NCI-H345 treated with DMSO at 0.1 percent for 48 hours (cell line): Measurements from ENCODE around the gene RPL32.
"Not testable (repeated sequence)": the region's sequence is repeated elsewhere in the genome, so short reads cannot be mapped to it uniquely, and the experiment has no call there.

Experiments used
- DNase-seq: peaks from one replicate; lab custom pipeline; 2025; ENCODE audit not compliant: unreplicated experiment; lab: John Stamatoyannopoulos, UW

RPL32 gene

DNA sequence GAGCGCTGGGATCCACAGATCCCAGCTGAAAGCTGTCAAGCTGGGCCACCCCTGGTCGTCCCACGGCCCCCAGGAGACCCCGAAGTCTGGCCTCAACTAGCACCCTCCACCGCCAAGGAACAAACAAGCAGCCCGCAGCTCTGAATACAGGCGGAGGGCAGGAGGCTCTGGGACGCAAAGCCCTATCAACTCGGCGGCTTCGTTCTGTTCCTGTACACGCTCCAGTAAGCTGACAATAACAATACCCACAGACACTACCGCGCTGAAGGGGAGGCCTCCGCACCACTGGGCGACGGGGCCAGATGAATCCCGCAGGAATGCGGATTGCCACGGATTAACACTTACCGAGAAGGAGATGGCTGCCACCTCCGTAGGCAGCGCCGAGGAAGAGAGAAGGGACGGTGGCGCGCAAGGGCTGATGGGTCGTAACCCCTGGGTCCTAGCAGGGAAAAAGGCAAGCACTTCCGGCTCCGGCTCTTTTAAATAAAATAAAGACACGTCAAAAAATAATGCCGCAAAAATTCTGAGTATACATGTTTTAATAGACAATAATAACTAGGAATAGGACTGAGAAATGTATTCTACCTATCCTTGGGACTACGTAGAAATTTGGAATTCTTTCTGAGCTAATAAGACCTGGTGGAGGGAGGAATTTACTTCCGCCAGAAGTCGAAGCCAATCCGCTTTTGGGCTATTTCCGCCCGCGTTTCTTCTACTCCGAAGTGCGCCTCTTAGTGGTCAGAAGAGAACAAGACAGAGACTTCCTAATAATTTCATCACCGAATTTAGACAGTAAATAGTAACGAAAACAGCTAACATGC lies at the start of gene RPL32:
Gene RPL32, minus strand, starts transcription at position 417 of the 821 bp plus-strand sequence. CDS start 1,328 bp downstream, outside the sequence.
- DNase-seq = peak; percentile 84

DNA sequence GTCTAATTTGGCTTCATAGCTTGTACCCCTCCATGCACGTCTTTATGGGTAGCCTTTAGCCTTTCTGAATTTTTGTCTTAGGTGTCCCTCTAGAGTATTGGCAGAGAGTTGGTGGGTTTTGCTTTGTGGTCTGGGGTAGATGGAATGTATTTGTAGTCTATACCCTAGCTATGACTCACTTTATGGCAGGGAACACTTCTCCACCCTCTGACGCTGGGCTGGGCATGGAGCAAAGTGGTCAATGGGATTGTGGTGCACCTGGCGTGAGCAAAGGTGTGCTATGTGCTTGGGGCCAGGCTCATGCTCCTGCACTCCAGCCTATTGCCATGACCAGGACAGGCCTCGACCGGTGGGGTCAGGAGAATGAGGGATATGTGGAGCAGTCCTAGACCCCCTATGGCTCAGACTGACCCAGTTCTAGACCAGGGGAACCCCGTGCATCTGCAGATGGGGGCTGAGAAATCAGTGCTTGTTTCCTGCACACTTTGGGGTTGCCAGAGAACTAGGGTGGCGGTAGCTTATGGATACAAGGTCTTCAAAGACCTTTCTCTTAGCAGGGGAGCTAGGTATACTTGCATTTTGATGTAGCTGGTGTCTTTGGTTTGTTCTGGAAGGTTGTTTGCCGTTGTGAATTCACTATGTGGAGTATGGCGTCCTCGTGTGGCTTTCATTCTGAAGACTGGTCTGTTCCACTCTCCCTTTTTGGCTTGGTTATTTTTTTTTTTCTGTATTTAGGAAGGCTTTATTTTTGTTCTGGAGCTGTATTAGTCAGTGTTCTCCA lies 49.4 kb upstream of the RPL32 start:
- DNase-seq = no peak

DNA sequence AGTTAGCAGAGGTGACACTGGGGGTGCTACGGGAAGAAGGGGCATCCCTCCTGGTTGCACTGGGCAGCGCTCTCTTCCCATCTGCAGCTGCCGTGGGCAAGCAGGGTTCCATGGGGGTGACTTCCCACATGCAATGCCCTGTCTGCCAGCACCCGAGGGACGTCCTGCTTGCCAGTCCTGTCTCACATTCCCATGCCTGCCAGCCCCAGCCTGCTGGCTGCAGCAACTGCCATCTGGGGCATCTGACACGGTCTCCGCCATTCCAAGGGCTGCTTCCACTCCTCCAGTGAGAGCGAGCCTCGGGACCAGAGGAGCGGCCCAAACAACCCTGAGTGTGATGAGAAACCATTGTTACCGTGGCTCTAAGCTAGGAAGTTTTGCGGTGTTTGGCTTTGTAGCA lies 45.4 kb upstream of the RPL32 start:
- no peak for DNase-seq

DNA sequence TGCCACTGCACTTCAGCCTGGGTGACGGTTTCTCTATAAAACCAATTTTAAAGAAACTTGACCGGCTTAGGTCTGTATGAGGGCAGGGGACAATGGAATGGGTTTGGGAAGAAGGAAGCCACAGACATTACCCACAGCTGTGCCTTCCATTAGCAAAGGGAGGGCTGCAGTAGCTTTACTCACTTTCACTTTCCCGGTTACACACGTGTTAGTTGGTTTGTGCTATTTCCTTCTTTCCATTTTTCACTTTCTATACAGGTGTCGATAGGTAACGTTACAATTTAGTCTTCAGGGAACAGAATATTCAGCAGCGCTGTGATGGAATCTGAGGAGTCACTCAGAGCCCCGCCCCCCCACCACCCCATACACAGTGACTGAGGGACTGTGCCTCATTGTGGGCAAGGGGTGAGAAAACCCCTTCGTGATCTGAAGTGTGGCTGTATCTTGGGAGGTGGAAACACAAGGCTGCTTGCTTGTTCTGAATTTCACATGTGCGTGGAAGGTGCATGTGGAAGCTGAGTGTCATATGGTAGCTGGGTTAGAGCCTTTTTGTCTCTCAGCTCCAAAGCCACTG lies 44.8 kb upstream of the RPL32 start:
- no peak for DNase-seq

DNA sequence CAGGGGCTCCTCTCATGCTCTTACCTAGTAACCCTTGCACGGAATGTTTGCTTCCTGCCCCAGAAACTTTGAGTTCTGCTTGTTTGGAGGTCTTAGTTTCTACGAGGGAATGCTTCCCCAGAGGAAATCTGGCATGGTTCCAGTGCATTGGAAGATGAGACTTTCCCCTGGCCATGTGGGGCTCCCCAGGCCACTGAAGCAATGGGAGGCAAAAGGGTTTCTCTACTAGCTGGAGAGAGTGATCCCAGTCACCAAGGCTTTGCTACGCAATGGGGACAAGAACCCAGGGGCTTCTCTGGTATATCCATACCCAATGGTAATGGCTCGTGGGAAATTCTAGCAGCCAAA lies 44.2 kb upstream of the RPL32 start:
- no peak for DNase-seq

DNA sequence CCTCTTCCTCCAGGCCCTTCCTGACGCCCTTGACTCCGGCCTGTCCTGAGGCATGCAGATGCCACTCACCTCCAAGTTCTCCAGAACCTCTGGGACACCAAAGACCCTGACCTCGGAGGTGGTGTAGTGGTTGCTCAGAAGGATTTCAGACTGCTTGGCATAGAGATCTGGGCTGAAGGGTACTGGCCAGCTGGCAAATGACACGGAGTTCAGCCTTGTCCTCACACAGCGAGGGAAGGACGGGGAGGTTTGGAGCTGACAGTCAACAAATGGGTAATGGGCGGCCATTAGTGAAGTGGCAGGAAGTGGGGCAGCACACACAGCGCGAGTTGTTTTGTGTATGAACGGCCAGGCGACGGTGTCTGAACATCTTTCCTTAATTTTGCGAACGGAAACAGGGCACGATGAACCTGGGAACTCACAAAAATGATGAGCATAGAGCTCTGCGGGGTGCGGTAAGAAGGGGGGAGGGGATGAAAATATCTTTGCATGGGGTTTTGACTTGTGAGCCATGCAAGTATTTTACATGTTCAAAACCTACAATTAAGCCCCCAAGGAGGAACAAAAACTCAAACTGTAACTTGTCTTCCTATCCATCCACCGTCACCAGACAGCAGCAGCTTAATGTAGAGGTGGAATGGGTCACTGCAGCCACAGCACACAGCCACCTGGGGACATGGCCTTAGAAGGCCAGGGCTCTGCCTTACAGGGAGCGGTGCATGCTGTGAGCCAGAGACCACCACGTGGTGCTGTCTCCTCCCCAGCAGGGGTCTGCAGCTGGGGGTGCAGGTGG lies 43.6 kb upstream of the RPL32 start:
- no peak for DNase-seq

DNA sequence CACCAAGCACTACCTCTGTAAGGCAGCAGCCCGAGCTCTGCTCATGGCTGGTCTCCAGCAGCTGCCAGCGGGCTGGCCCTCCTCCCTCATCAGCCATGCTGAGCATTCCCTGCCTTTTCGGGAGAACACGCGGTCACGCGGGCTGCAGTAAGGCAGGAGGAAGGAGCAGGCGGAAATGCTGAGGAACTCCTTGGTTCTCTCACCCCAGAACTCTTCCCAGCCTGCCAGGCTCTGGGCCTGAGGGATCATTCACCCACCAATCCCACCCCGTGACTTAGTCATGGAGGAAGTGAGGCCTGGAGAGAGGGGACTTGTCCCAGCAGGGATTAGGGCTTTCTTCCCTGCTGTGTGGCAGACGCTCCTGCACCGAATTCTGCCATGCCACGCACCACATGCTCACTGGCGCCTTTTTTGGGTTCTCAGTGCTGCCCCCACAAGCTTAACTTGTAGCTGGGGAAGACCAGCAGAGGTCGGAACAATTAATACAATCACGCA lies 42.9 kb upstream of the RPL32 start:
- no peak for DNase-seq

DNA sequence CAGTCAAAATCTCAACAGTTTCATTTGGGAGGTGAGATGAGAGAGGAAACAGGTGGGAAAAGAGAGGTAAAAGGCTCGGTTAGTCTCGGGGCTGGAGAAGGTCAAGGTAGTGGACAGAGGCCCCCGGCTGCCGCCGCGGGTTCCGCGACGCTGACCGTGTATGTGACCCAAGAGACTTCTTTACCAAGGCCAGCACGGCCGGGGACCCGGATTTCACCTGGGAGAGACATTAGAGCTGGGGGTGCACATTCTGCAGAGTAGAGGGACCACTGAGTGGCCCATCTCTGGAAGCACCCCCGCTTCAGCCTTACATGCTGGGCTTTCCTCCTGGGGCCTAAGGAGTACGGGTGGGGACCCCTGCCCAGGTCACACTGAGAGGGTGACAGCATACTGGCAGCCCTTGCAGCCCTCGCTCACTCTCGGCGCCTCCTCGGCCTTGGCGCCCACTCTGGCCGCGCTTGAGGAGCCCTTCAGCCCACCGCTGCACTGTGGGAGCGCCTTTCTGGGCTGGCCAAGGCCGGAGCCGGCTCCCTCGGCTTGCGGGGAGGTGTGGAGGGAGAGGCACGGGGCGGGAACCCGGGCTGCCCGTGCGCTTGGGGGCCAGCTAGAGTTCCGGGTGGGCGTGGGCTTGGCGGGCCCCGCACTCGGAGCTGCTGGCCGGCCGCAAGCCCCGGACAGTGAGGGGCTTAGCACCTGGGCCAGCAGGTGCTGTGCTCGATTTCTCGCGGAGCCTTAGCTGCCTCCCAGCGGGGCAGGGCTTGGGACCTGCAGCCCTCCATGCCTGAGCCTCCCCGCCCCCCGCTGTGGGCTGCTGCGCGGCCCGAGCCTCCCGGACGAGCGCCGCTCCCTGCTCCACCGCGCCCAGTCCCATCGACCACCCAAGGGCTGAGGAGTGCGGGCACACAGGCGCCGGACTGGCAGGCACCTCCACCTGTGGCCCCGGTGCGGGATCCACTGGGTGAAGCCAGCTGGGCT lies 41.3 kb upstream of the RPL32 start:
- DNase-seq = no peak

DNA sequence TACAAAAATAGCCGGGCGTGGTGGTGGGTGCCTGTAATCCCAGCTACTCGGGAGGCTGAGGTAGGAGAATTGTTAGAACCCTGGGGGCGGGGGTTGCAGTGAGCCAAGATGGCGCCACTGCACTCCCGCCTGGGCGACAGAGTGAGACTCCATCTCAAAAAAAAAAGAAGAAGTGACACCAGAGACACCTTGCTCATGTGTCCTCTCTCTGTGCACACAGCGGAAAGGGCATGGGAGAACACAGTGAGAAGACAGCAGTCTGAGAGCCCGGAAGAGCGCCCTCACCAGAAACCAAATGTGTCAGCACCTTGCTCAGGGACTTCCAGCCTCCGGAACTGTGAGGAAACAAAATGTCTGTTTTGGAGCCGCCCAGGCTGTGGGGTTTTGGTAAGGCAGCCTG lies 40.5 kb upstream of the RPL32 start:
- not testable (repeated sequence) for DNase-seq

DNA sequence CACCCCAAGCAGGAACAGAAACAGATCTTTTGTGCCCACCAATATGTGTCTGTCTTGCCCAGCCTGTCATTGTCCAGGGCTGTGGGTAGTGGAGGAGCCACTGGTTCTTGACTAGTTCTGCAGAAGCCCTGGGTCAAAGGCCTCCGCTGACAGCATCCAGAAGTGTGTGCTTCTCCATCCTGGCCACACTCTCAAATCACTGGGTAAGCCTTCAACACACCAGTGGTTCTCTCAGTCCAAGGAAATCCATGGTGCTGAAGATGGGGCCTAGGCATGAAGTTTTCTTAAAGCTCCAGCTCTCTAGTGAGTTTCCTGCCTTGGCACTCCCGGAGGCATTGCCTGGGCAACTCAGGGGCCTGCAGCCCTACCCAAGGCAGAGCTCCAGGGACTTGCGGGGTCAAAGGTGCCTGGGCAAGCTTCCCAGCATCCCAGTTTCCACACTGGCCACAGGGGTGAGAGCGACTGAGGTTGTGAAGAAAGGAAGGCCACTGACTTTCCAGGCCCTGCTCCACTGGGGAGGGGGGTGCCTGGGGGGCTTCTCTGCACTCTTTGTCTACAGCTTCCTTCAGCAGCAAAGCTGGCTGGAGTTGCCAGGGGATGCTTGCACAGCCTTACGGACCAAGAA lies 37.9 kb upstream of the RPL32 start:
- no peak for DNase-seq

DNA sequence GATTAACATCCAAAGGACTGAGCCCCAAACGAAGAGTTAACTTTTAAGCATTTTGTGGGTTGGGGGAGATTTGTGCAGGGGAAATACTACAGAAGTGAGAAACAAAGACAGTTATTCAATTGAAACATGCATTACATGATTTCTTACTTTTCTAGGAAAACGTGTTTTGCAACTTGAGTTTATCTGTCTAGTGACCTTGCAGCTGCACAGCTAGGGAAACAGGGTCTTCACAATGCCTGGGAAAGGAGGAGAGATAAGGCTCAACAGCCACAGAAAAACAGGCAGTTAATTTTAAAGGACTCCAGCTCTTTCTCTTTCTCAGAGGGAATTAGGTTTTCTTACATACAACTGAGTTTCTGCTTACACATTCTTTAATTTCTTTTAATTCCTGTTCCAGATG lies 37.4 kb upstream of the RPL32 start:
- DNase-seq = not testable (repeated sequence)

DNA sequence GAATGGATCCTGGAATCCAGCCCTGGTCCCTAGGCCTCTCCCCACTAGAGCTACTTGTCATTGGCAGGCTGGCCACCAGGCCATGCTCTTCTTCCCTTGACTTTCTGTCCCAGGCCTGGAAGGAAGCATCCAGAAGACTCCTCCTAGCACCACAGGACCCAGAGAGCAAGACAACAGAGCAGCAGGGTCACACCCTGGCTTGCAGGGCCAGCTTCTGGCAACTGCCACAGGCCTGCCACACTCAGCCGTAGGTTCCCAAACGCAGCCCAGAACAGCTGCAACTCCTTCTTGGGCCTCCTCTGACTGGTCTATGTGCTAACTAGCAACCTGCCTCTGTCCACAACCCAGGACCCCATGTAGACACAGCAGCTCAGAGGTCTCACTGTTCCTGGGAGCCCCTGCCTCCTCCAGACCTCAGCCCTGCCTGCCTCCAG lies 36.8 kb upstream of the RPL32 start:
- DNase-seq = no peak

DNA sequence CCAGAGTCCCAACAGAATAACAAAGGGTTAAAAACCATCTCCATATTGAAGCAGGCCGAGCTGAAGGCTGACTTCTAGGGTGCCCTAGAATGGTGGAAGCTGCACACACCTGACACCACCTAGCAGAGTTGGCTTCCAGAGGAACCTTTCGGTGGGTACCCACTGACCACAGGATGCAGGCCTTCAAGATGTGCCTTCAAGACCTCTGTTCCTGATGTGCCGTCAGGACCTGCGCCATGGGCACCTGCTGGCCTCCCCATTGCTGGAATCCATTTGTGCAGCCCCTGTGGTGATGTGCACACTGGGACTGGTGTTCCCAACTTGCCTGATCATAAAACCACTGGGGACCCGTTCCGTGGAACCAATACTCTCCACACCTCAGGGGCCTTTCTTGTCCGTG lies 35.7 kb upstream of the RPL32 start:
- DNase-seq = no peak

DNA sequence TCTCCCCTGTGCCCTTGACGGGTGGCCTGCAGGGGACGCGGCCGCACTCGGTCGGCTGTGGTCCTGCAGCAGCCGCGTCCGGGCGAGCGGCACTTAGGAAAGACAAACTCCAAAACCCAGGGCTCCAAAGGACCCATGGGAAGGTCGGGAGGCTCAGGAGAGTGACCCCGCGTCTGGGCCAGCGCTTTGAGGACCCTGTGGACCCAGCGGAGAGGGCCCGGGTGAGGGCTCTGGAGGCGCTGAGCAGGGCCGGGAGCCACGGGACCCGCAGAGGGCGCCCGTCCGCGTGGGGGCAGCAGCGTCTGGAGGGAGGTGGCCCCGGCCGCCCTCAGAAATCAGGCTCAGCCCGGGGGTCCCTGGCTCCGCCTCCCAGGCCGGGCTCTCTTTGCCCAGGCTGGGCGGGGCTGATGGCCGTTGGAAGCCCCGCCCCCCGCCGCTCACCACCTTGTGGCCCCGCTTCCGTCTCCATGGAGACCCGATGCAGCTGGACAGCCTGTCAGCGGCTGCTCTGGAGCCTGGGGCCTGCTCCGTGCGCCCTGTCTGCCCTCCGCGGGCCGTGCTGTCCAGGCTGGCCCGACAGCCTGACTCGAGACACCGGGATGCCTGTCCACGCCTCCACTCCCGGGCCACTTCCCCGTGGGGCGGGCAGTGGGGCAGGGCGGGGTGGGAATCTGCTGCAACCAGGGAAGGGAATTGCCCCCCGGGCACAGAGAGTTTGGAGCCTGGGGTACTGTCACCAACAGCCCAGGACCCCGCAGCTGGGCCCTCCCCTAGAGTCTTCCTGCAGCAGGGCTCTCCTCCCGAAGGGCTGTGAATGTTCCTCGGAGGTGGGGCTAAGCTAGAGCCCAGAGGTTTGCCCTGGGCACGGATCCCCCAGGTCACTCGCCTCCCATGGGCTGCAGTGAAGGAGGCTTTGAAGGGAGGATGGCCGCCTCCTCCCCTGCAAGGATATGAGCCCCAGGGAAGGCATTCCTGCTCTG lies 34.8 kb upstream of the RPL32 start:
- DNase-seq = no peak

DNA sequence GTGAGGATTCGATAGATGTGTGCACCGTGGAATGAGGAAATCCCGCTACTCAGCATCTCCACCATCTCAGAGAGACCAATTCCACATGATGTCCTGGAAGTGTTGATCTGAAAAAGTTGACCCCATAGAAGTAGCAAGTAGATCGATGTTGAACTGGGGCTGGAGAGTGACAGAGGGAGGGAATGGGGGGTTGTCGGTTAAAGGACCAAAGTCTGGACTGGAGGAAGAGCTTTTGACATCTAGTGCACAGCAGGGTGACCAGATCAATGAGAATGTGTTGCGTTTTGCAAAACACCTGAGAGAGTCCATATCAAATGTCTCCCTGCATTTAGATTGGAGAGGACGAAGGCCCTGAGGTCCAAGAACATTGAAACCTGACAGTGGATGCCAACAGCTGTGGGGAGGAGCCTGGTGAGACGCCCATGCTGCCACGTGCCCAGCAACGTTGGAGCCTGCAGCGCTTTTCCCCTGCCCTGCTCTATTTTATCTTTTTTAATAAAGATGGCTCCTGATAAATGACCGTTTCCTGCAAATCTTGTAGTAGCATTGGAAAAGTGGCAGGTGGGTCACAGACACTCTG lies 30.1 kb upstream of the RPL32 start:
- DNase-seq = no peak

DNA sequence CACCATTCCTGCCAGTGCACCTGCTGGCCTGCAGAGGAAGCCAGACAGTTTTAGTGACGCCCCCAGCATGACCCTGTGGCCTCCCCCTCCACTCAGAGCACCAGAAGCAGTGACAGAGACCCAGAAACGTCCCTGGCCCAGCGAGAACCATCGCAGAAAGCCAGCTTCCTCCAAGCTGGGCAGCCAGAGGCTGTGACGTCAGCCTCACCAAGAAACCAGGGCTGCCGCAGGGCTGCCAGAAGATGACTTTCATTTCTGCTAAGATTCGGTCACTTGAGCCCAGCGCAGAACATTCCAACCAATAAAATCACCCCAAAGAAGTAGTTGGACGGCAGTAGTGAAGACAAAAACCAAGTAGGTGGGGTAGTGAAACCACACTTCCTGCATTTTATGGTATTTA lies 29.6 kb upstream of the RPL32 start:
- DNase-seq = no peak

DNA sequence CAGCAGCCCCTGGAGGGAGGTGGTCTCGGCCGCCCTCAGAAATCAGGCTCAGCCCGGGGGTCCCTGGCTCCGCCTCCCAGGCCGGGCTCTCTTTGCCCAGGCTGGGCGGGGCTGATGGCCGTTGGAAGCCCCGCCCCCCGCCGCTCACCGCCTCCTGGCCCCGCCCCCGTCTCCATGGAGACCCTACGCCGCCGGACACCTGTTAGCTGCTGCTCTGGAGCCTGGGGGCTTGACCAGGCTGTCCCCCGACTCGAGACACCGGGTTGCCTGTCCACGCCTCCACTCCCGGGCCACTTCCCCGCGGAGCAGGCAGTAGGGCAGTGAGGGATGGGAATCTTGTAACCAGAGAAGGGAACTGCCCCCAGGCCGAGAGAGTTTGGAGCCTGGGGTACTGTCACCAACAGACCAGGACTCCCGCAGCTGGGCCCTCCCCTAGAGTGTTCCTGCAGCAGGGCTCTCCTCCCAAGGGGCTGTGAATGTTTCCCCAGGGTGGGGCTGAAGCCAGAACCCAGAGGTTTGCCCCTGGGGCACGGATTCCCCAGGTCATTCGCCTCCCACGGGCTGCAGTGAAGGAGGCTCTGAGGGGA lies 27.8 kb upstream of the RPL32 start:
- no peak for DNase-seq
